HG02678 (cell line): ENCODE data around the gene TMEM87B.
"Not testable (repeated sequence)": the region's sequence is repeated elsewhere in the genome, so short reads cannot be mapped to it uniquely, and the experiment has no call there.

ENCODE experiments used
- ATAC-seq: cut with Tn5 transposase; IDR thresholded peaks from one replicate; pipeline ENCODE4 v1.9.1; 2021; ENCODE audit warnings: mild to moderate bottlenecking, moderate library complexity; ENCODE audit not compliant: unreplicated experiment

TMEM87B gene

DNA sequence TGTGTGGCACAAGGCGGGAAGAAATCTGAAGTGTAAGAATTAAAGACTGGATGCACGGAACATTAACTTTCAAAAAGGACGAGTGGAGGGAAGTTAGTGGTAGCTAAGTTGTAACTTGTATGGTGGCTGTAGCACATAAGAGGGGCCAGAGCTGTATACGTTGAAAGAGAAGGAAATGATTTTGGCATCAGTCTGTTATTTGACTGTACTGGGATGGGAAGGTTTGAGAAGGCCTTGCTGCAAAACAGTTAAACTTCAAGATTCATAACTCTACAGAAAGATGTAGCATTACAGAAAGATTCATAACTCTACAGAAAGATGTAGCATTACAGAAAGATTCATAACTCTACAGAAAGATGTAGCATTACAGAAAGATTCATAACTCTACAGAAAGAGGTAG lies 58.3 kb downstream of the TMEM87B start:
- ATAC-seq: not testable (repeated sequence)

DNA sequence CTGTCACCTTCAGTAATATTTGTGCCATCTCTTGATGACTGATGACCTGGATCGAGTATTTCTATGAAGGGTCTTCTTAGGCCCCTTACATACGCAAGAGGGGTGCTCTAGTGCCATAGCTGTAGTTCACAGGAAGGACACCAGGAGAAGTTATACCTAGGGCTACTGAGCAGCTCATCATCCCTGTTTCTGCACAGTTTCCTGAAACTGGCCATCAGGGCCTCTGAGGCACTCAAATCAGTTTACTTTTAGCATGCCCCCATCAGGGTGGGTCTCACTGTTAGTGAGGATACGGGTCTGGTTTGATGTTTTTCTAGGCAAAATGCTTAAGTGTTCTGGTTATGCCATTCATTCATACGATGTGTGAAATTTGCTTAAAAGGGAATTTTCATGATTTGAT lies 63.1 kb downstream of the TMEM87B start:
- no peak for ATAC-seq

DNA sequence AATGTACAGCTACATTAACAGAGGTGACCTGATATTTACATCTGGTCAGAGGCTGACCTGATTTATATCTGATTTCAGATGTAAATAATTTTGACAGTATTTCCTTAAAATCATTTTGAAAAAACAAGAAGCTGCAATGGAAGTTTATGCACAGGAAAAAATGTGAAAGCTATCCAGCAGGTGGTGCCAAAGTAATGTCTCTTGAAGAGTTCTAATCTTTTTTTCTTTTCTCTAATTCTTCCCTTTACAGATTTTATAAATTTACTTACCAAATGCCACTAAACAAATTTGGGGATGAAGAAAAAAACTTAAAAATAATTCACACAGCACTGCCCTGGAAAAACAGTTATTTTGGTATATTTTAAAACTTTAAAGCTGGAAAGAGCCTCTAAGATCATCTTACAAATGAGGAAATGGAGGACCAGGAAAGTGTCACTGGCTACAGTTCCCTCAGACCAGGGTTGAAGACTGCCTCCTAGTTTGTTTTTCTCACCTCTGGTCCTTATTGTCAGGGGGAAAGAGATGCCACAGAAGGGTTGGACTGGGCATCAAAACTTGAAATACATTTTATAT lies 66.7 kb downstream of the TMEM87B start:
- no peak for ATAC-seq

DNA sequence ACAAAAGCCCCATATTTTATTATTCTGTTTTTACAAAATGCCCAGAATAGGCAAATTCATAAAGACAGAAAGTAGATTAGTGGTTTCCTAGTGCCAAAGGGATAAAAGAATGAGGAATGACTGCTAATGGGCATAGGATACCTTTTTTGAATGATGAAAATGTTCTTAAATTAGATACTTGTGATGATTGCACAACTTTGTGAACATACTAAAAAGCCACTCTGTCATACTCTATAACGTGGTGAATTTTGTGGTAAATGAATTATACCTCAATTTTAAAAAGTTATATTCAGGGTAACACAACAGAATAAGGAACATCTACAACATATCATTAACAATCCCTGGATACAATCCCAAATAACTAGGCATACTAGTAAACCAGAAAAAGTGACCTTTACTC lies 74.0 kb downstream of the TMEM87B start:
- no peak for ATAC-seq

DNA sequence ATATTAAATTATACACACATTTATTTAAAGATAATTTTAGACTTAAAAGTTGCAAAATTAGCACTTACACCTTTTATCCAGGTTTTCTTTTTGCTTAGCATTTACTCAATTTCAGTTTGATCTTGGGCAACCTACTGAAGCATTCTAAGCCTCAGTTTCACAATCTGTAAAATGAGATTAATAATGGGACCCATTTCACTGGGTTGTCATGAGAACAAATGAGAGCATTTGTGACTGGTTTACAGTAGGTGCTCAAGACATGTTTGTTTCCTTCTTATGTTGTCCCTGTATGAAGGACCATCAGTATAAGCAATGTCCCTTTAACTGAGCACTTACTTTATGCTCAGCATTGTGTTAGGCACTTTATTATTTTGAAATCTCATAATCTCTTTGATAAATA lies 78.3 kb downstream of the TMEM87B start:
- ATAC-seq: no peak

DNA sequence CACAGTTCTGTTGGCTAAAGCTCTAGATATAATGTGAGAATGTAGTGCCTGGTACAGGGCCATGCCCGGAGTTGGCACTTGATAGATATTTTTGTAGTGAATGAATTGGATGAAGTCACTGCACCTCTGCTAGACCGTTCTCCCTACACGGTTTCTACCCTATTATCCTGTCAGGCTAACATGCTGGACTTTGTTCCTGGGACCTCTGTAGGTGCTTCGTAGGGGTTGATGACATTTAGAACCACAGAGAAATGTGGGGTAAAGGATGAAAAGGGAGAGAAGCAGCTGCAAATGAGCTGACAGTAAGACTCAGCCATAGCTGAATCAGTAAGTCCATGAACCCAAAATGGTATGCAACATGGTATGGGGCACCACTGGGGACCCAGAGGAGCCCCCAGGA lies 79.1 kb downstream of the TMEM87B start:
- ATAC-seq: no peak

DNA sequence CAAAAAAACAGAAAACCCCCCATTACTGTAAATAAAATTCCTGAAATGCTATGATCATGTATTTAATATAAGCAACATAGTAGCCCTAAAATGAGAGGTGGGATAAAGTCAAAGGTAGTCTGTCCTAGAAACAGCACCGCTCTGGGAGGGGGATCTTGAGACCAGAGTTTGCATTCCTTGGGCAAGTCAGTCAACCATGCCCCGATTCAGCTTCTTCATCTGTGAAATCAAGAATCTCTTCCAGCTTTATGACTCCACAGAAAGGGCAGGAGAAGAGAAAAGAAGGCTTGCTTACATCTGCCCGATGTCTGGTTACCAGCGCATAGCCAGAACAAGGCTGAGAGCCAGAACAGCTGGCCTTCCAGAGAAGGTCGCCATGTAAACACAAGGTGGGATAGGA lies 81.0 kb downstream of the TMEM87B start:
- no peak for ATAC-seq

DNA sequence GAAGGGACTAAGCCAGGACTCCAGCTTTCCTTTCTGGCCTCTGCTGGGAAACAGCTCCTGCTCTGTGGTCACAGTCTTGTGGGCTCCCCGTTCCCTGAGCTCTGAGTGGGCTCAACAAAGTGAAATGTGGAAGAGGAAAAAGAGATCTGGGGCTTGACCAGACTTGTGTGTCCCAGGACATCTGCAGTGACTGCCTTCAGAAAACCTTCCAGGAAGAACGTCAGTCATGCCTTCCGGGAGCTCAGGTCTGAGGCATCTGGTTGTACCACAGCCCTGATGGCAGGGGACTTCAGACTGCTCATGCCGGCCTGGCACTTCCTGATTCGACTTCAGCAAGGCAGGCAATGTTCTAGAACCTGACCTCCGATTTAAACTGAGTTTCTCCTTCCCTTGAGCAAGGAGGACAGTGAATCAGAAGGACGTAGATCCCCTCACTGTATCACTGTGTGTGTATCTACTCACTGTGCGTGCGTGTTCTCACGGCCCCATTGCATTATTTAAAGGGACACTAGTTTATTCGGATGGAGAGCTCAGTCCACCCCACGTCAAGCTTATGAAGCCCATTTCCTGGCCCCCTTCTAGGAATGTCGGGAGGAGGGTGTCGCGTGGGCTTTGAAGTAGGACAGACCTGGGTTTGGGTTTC lies 82.6 kb downstream of the TMEM87B start:
- no peak for ATAC-seq

DNA sequence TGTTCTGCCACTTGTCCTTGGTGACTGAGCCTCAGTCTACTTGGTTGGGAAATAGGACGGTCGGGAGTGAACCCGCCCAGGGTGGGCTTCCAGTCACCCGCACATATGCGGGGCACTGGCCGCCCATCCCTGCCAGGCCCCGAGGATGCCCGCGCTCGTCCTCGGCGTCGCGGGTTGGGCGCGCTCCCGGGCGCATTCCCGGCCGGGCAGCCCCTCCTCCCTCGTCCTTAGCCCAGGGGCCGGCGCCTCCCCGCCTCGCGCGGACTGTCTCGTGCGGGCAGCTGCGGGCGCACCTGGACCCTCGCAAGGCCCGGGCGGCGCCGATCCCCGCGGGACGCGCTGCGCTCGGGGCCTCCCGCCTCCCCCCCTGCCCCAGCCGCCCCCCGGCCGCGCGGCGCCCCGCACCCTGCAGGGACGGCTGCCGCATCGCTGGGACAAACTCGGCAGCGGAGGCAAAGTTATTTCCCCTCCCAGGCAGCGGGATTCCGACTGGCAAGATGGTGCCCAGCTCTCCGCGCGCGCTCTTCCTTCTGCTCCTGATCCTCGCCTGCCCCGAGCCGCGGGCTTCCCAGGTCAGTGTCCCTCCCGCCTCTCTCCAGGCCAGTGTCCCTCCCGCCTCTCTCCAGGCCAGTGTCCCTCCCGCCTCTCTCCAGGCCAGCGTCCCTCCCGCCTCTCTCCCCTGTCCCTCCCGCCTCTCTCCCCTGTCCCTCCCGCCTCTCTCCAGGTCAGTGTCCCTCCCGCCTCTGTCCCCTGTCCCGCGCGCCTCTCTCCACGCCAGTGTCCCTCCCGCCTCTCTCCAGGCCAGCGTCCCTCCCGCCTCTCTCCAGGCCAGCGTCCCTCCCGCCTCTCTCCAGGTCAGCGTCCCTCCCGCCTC lies 83.3 kb downstream of the TMEM87B start, which contains the start of gene FBLN7:
Gene FBLN7, plus strand, starts transcription at position 227 of the 874 bp plus-strand sequence. Its CDS starts 271 bp downstream, at position 498.
- ATAC-seq: no peak

DNA sequence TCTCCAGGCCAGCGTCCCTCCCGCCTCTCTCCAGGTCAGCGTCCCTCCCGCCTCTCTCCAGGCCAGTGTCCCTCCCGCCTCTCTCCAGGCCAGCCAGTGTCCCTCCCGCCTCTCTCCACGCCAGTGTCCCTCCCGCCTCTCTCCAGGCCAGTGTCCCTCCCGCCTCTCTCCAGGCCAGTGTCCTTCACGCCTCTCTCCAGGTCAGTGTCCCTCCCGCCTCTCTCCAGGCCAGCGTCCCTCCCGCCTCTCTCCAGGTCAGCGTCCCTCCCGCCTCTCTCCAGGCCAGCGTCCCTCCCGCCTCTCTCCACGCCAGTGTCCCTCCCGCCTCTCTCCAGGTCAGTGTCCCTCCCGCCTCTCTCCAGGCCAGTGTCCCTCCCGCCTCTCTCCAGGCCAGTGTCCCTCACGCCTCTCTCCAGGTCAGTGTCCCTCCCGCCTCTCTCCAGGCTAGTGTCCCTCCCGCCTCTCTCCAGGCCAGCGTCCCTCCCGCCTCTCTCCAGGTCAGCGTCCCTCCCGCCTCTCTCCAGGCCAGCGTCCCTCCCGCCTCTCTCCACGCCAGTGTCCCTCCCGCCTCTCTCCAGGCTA lies 84.1 kb downstream of the TMEM87B start:
- ATAC-seq: not testable (repeated sequence)

DNA sequence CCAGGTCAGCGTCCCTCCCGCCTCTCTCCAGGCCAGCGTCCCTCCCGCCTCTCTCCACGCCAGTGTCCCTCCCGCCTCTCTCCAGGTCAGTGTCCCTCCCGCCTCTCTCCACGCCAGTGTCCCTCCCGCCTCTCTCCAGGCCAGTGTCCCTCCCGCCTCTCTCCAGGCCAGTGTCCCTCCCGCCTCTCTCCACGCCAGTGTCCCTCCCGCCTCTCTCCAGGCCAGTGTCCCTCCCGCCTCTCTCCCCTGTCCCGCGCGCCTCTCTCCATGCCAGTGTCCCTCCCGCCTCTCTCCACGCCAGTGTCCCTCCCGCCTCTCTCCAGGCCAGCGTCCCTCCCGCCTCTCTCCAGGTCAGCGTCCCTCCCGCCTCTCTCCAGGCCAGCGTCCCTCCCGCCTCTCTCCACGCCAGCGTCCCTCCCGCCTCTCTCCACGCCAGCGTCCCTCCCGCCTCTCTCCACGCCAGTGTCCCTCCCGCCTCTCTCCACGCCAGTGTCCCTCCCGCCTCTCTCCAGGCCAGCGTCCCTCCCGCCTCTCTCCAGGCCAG lies 84.7 kb downstream of the TMEM87B start:
- not testable (repeated sequence) for ATAC-seq

DNA sequence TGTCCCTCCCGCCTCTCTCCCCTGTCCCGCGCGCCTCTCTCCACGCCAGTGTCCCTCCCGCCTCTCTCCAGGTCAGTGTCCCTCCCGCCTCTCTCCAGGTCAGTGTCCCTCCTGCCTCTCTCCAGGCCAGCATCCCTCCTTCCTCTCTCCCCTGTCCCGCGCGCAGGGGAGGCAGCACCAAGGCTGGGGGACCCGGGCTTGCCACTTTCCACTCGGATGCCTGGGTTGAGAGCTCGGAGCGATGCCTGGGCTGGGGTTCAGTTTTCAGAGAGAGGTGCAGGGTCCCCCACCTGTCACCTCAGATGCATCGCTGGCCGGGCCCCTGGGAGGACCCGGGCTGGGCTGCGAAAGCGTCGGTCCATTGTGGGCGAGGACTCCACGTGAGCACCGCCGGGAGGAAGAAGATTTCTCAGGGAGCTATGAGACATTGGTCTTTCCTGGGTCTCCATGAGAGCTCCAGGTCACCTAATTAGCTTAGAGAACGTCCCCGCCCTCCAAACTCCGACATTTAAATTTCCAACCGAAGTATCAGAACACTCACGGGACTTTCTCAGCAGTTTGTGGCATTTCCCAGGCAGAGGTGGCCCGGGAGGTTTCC lies 85.2 kb downstream of the TMEM87B start:
- no peak for ATAC-seq

DNA sequence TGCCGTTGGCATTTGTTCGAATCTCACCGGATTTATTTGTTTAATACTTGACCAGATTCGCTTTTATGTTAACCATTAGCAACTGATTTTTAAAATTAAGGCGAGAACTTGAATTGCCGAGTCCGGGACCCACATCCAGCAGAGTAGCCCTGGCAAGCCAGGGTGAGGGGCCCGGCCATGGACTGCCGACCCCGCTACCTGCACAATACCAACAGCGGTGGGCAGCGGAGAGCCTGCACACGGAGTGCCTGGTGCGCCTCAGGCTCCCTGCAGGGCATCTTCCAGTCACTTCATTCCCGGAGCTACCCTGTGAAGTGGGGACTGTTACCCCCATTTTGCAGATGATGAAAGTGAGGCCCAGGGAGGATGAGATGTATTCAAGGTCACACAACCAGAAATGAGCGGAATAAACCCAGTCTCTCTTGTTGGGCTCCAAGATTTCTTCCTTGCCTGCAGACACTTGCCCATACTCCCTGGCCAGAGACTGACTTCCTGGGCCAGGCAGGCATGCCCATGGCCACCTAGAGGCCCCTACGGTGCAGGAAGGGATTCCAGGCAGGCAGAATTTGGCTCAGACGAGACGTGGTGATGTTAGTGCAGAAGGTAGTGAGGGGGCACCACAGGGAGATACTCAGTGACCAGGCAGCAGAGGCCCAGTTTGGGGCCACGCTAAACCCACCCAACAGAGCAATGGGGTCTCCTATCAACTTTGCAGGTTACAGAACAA lies 86.0 kb downstream of the TMEM87B start:
- ATAC-seq: no peak

DNA sequence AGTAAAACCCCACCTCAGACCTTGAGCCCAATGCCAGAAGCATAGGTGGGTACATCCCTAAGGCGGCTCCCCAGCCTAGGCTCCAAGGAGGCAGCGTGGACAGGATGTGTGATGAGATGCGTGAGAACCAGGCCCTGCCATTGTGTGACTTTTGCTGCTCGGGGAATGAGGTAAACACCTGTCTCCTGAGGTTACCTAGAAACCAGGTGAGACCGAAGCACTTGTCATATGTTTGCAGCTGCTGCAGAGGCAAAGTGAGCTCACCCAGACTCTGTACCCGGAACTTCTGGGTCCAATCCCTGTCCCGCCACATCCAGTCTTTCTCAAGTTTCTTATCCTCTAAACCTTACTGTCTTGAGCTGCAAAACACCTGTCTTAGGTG lies 86.5 kb downstream of the TMEM87B start:
- ATAC-seq: no peak

DNA sequence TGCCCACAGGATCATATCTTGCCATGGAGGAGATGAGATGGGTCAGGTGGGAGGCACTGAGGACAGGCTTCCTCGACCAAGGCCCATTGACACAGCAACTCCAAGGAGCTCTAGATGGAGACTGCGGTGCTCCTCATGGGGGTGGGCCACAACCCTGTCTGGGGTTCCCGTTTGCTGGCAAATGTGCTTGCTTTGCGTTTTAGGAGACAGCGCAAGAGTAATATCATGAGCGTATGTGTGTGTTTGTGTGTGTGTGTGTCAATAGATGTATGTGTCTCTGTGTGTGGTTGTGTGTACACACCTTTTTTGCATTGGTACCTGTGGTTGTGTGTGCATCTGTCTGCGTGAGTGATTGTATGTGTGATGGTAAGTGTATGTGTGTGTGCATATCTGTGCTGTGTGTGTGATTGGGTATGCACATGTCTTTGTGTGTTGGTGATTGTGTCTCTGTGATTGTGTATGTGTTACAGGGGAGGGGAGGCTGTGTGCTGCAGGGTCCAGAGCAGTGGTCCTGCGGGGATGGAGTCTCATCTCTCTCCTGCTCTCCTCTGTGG lies 87.5 kb downstream of the TMEM87B start:
- ATAC-seq: no peak

DNA sequence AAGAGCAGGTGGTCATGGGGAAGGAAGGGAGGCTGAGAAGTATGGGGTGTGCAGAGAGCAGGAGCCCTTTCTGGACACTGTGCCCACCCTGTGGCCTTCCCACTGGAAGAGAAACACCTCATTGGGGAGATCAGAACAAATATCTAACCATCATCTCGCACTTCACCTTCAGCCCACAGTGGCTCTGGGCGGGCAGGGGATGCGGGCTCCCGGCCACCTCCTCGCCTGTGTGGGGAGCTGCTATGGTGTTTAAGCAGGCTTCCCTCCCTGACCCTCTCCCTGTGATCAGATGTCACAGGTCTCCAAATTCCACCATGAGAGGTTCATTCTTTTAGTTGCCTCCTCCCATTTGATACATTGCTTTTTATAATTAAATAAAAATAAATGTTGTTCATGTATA lies 88.1 kb downstream of the TMEM87B start:
- ATAC-seq: no peak

DNA sequence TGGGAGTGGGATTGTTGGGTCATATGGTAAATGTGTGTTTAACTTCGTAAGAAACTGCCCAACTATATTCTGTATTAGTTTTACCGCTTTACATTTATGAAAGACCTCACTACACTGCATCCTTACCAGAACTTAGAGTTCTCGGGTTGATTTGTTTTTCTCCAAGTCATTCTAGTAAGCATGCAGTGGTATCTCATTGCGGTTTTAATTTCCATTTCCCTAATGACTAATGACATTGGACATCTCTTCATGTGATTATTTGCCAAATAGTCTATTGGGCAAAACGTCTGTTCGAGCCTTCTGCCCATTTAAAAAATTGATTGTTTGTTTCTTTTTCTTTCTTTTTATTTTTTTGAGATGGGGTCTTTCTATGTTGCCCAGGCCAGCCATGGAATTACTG lies 89.9 kb downstream of the TMEM87B start:
- no peak for ATAC-seq

DNA sequence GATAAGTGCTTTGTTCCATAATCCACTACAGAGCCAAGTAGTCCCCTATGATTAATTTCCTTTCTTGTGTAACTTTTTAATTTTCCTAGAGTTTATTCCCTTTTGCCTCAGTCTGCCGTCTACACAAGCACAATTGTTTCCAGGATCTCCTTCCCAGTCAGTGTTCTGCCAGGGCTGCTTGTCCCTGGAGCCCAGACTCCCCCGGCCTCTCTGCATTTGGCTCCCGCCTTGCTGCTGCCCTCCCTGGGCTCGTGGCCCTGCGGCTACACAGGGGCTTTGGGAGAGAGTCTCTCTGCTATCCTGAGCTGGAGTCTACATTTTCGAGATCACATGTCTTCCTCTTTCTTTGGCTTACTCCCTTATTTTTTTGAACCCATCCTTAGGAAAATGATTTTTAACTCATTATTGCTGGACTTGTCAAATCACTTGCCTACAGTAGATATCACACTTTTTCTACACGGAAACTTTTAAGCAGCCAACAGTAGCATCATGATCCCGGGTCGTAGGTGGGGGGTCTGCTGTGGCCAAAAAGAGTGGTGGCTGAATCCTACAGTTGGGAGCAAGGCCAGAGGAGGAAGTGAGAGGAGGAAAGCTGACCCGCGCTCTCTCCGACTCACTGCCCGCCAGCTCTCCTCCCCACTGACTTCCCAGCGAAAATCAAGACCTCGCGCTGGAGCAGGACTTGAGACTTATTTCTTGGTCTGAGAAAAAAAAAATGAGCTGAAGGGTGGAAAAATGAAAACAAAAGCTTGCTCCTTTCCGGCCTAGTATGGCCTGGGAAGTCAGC lies 92.5 kb downstream of the TMEM87B start:
- no peak for ATAC-seq

DNA sequence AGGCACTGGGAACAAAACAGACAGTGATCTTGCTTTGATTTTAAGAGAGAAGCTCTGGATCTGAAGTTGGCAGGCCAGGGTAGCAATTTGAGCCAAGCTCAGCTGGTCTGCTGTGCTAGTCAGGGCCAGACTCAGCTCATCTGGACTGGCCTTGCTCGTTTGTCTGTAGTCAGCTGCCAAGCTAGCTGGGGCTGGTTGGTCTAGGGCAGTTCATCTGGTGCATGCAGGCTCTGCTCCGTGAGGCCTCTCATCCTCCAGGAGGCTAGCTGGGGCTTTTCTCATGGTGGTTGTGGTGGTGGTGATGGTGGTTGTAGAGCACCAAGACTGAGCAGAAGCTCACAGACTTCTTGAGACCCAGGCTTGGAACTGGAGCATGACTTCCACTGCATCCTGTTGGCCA lies 93.4 kb downstream of the TMEM87B start:
- no peak for ATAC-seq
